Subcutaneous adipose tissue (tissue), 4 donors: Measurements from ENCODE around the gene PSMG4. TPM values are rescaled to one million over a fixed set of nuclear protein-coding genes. Genes with fewer than 3 reads are reported as not detected.

Experiments used
- total RNA-seq, 4 donors: library from RNA; depleted of rRNA; stranded (reverse); fragments of >200 nt; gene quantifications; one replicate each; pipeline ENCODE4 v1.1.0, GENCODE V29; 2016
- TF ChIP-seq, protein P1 (sequence below): fragments of 450-650 bp; IDR thresholded peaks from one replicate; pipeline ENCODE4 v1.5.1; 2016; ENCODE audit warnings: low read depth, mild to moderate bottlenecking, control low read depth, antibody characterized with exemption, moderate library complexity

PSMG4 gene
- total RNA-seq, 4 donors from 2014 or later = 13.9 to 30.0 (median 19.5) TPM

GRCh38 chr6:3247255-3248146 lies 11.2 kb upstream of the PSMG4 start:
- TF ChIP-seq, protein P1, sequence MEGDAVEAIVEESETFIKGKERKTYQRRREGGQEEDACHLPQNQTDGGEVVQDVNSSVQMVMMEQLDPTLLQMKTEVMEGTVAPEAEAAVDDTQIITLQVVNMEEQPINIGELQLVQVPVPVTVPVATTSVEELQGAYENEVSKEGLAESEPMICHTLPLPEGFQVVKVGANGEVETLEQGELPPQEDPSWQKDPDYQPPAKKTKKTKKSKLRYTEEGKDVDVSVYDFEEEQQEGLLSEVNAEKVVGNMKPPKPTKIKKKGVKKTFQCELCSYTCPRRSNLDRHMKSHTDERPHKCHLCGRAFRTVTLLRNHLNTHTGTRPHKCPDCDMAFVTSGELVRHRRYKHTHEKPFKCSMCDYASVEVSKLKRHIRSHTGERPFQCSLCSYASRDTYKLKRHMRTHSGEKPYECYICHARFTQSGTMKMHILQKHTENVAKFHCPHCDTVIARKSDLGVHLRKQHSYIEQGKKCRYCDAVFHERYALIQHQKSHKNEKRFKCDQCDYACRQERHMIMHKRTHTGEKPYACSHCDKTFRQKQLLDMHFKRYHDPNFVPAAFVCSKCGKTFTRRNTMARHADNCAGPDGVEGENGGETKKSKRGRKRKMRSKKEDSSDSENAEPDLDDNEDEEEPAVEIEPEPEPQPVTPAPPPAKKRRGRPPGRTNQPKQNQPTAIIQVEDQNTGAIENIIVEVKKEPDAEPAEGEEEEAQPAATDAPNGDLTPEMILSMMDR = no peak

DNA sequence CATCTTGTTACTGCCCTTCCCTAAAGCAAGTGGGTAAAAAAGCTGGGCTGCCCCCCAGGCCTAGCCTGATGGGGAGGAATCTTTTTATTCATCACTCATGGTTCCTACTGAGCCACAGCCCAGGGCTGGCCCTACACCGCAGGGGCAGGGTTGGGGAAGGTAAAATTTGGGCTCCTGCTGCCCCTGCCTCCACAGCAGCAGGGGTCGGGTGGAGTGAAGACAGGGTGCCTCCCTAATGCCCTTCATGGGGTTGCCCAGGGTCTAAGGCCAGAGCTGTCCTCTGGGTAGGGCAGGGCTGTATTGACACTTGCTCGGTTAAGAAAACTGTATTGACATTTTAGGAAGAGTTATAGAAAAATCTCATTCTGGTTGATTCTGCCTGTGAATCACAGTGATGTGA lies 8.9 kb upstream of the PSMG4 start:
- TF ChIP-seq, protein P1 = no peak

- TF ChIP-seq, protein P1 = no peak
Observed at GRCh38 chr6:3250231-3250675, 8.5 kb upstream of the PSMG4 start.

GRCh38 chr6:3251462-3252314 lies 7.1 kb upstream of the PSMG4 start:
- TF ChIP-seq, protein P1 = no peak

- TF ChIP-seq, protein P1 = no peak
Observed at GRCh38 chr6:3252369-3252768, 6.4 kb upstream of the PSMG4 start.

GRCh38 chr6:3252861-3253596 lies 5.7 kb upstream of the PSMG4 start:
- TF ChIP-seq, protein P1 = no peak
